ENCODE data around the gene CPXM2. TPM values are rescaled to one million over a fixed set of nuclear protein-coding genes. Genes with fewer than 3 reads are reported as not detected.

The CPXM2 gene
- total and polyA plus RNA-seq, 2 donors (not counting 1 experiment from before 2014, with no cell fraction given), result not detected

DNA sequence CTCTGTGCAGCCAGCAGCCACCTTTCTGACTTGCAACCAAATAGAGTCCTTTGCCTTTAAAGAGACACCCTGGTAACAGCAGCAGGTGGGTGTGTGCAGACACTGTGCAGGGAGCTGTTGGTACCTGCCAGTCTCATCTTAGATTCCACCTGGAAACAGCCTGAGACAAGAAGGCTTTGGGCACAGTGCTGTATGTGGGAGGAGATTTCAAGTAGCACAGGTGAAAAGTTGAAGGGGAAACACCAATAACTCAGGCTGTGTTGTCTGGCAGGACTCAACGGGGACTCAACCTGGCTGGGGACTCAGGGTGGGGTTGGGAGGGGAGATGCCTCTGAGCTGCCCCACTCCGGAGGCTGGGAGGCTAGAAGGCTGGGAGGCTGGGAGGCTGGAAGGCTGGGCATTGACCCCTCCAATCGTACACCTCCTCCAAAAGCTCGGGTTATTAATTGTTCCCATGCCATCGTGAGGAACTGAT, 6.7 kb downstream of the CPXM2 start:
- Mint-ChIP-seq H3K4me3 (no peak overlapping the region), H3K27ac (no peak overlapping the region), H3K9me3 (ENCODE audit: insufficient read depth) (no peaks in the 10 kb centered on the region), H3K27me3 (peaks cover 19% of the 10 kb centered on the region), H3K4me1 (no peaks in the 10 kb centered on the region)
- Histone ChIP-seq H3K36me3 (replicated peaks in 1 of 2; ENCODE audit: control extremely low read depth in 1 of 2, control insufficient read depth in 1 of 2, extremely low read depth in 1 of 2, insufficient read depth in 2 of 2, low read length in 1 of 2) (no peaks in the 10 kb centered on the region), H3K9me3 (ENCODE audit: control extremely low read depth in 1 of 3, control insufficient read depth in 2 of 3, insufficient read depth in 1 of 3, low read length in 2 of 3) (no peaks in the 10 kb centered on the region), H3K27ac (ENCODE audit: low read length in 2 of 2) (no peak overlapping the region), H3K9ac (ENCODE audit: low read length) (no peak overlapping the region), H3K27me3 (replicated peaks in 1 of 4; ENCODE audit: control extremely low read depth in 1 of 4, control insufficient read depth in 3 of 4, insufficient read depth in 4 of 4, low read length in 3 of 4) (peaks cover 0 to 1% (median 0%) of the 10 kb centered on the region in 4 experiments), H2AFZ (ENCODE audit: insufficient read depth, low read depth, low read length, poor library complexity, severe bottlenecking) (no peak overlapping the region), H4K20me1 (ENCODE audit: control insufficient read depth, insufficient read depth, low read length, poor library complexity, severe bottlenecking) (no peaks in the 10 kb centered on the region), H3K4me3 (ENCODE audit: control extremely low read depth in 1 of 5, extremely low read depth in 1 of 5, insufficient read depth in 1 of 5, low read depth in 2 of 5, low read length in 4 of 5) (no peak overlapping the region), H3K79me2 (ENCODE audit: control insufficient read depth, insufficient read depth, low read length) (no peaks in the 10 kb centered on the region), H3K4me2 (replicated peaks; ENCODE audit: low read depth, low read length, poor library complexity, severe bottlenecking) (no peak overlapping the region), H3K4me1 (ENCODE audit: control insufficient read depth in 2 of 2, insufficient read depth in 2 of 2, low read length in 2 of 2) (no peaks in the 10 kb centered on the region)
- no peak for TF ChIP-seq EZH2 (IDR thresholded peaks at IDR 0.05; ENCODE audit: borderline replicate concordance, insufficient read depth, low read depth, low read length, poor library complexity, severe bottlenecking)
- TF ChIP-seq, protein P1, sequence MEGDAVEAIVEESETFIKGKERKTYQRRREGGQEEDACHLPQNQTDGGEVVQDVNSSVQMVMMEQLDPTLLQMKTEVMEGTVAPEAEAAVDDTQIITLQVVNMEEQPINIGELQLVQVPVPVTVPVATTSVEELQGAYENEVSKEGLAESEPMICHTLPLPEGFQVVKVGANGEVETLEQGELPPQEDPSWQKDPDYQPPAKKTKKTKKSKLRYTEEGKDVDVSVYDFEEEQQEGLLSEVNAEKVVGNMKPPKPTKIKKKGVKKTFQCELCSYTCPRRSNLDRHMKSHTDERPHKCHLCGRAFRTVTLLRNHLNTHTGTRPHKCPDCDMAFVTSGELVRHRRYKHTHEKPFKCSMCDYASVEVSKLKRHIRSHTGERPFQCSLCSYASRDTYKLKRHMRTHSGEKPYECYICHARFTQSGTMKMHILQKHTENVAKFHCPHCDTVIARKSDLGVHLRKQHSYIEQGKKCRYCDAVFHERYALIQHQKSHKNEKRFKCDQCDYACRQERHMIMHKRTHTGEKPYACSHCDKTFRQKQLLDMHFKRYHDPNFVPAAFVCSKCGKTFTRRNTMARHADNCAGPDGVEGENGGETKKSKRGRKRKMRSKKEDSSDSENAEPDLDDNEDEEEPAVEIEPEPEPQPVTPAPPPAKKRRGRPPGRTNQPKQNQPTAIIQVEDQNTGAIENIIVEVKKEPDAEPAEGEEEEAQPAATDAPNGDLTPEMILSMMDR (IDR thresholded peaks at IDR 0.05), result no peak
- ChIA-PET POLR2A (no interaction called here), CTCF (no interaction called here)
- WGBS (ENCODE audit: insufficient coverage), result 88% methylated on average over 5 of the region's 5 CpGs
- intact Hi-C loops (cut with micrococcal nuclease), result no loop called here
- ATAC-seq (ENCODE audit: low read depth) (no peak), DNase-seq (no peak)

DNA sequence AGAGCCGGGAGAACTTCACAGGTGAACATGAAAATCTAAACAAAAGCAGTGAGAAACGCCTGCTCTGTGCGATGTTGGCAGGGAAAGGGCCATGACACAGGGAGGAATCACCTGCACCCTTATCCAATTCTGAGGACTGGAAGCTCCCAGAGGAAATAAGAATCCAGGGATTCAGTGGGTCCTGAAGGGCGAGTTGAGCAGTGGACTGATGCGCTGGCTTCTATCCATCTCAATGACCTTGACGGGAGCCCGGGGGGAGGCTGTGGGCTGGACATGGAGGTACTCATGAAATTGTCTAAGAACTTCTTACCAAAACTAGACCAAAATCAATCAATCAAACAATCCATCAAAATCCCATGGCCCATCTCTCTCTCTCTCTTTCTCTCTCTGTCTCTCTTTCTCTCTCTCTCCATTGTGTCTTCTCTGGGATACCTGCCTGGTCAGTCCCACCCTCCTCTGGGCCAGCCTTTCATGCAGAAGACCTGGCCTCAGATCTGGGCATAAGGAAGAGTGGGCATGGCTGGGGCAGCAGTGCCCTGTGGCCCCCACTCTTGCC, 7.2 kb downstream of the CPXM2 start:
- Histone ChIP-seq H3K27me3 (replicated peaks in 1 of 4; ENCODE audit: control extremely low read depth in 1 of 4, control insufficient read depth in 3 of 4, insufficient read depth in 4 of 4, low read length in 3 of 4) (no peaks in the 10 kb centered on the region), H4K20me1 (ENCODE audit: control insufficient read depth, insufficient read depth, low read length, poor library complexity, severe bottlenecking) (no peaks in the 10 kb centered on the region), H3K9ac (ENCODE audit: low read length) (no peak overlapping the region), H3K4me2 (replicated peaks; ENCODE audit: low read depth, low read length, poor library complexity, severe bottlenecking) (no peak overlapping the region), H3K27ac (ENCODE audit: low read length in 2 of 2) (no peak overlapping the region), H3K9me3 (ENCODE audit: control extremely low read depth in 1 of 3, control insufficient read depth in 2 of 3, insufficient read depth in 1 of 3, low read length in 2 of 3) (no peaks in the 10 kb centered on the region), H3K4me3 (ENCODE audit: control extremely low read depth in 1 of 5, extremely low read depth in 1 of 5, insufficient read depth in 1 of 5, low read depth in 2 of 5, low read length in 4 of 5) (no peak overlapping the region), H2AFZ (ENCODE audit: insufficient read depth, low read depth, low read length, poor library complexity, severe bottlenecking) (no peak overlapping the region), H3K36me3 (replicated peaks in 1 of 2; ENCODE audit: control extremely low read depth in 1 of 2, control insufficient read depth in 1 of 2, extremely low read depth in 1 of 2, insufficient read depth in 2 of 2, low read length in 1 of 2) (no peaks in the 10 kb centered on the region), H3K4me1 (ENCODE audit: control insufficient read depth in 2 of 2, insufficient read depth in 2 of 2, low read length in 2 of 2) (no peaks in the 10 kb centered on the region), H3K79me2 (ENCODE audit: control insufficient read depth, insufficient read depth, low read length) (no peaks in the 10 kb centered on the region)
- intact Hi-C loops (cut with micrococcal nuclease), result no loop called here
- 88% methylated on average over 3 of the region's 7 CpGs for WGBS (ENCODE audit: insufficient coverage)
- peaks cover 15% of the 10 kb centered on the region for H3K27me3 Mint-ChIP-seq
- no peak for ATAC-seq (ENCODE audit: low read depth)
- no peaks in the 10 kb centered on the region for H3K4me1 Mint-ChIP-seq
- no peak overlapping the region for H3K27ac Mint-ChIP-seq
- no peak for DNase-seq
- no peaks in the 10 kb centered on the region for H3K9me3 Mint-ChIP-seq (ENCODE audit: insufficient read depth)
- H3K4me3 Mint-ChIP-seq, result no peak overlapping the region
- CTCF ChIA-PET, result no interaction called here
- POLR2A ChIA-PET, result no interaction called here
- TF ChIP-seq EZH2 (IDR thresholded peaks at IDR 0.05; ENCODE audit: borderline replicate concordance, insufficient read depth, low read depth, low read length, poor library complexity, severe bottlenecking), result no peak
- TF ChIP-seq, protein P1 (IDR thresholded peaks at IDR 0.05), result no peak
